ENCODE data around the gene RNF112.
A peak's percentile ranks its signal among the peaks of the same experiment; 100 is the strongest.

The RNF112 gene

DNA sequence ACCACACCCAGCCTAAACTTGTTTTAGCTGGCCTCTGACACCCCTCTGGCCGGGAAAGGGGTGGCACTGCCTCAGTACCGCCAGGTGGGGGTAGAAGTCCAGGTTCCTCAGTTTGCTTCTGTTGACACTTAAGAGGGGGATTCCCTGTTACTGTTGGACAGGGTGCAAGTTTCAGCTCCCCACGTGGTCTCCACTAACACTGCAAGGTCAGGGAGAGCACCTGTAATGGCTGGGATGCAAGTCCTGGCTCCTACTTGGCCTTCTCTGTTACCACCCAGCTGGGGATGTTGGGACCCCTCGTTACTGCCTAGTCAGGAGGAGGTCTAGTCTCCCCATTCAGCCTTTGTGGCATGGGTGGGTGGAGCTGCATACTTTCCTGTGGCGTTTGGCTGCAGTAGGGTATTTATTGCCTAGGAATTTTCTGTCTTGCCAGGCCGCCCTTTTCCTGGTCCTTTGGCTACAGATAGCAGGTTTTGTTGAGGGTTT lies 13.4 kb upstream of the RNF112 start:
- H3K4me3 ChIP-seq (ENCODE audit: low read length) = no peak overlapping the region
- no peaks in the 10 kb centered on the region for H3K27me3 ChIP-seq (replicated peaks; ENCODE audit: control insufficient read depth, insufficient read depth, low read length)
- H3K4me1 ChIP-seq (ENCODE audit: control insufficient read depth, insufficient read depth, low read length) = peaks cover 20% of the 10 kb centered on the region
- no peak for DNase-seq (ENCODE audit: low read depth)
- no peak overlapping the region for H3K9ac ChIP-seq (ENCODE audit: low read length)
- no peaks in the 10 kb centered on the region for H3K36me3 ChIP-seq (ENCODE audit: control insufficient read depth, insufficient read depth, low read length, severe bottlenecking)
- no peaks in the 10 kb centered on the region for H3K9me3 ChIP-seq (ENCODE audit: control insufficient read depth, low read length)

DNA sequence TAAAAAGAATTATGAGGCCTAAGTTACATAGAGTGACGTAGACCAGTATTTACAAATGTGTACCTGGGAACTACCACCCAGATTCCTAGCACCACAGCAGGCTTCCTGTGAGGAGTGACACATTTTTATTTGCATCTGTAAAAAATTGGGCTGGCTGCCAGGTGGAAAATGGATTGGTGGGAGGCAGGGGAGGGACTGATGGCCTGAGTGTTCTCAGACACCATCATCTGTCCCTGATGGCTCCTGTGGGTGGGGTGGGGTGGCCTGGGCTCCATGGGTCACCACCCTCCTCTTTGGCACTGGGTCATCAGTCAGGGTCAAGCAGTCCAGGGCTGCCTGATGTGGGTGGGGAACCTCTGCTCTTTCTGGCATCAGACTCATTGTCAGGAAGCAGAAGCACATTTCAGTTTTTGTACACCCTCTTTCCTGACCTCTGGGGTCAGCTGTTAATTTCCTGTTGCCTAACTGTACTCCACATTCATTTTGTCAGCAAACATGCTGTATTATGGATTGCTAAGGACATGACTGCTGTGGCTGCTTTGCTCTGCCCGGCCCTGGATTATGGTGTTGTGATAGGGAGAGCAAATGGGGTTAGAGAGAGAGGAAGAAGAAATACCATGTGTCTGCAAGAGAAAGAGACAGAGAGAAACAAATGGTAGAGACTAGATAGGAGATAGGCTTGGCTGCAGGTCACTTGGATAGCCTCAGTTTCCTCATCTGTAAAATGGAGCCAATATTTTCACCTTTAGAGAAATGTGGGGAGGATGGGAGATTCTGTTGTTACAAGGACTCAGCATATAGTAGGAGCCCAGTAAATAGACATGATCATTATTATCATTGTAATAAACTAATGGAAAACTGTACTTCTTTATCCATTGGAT lies 12.5 kb upstream of the RNF112 start:
- Histone ChIP-seq H3K4me3 (ENCODE audit: low read length) (no peak overlapping the region), H3K4me1 (ENCODE audit: control insufficient read depth, insufficient read depth, low read length) (peaks cover 20% of the 10 kb centered on the region), H3K9ac (ENCODE audit: low read length) (peak overlapping the region; percentile 26), H3K9me3 (ENCODE audit: control insufficient read depth, low read length) (no peaks in the 10 kb centered on the region), H3K27me3 (replicated peaks; ENCODE audit: control insufficient read depth, insufficient read depth, low read length) (no peaks in the 10 kb centered on the region), H3K36me3 (ENCODE audit: control insufficient read depth, insufficient read depth, low read length, severe bottlenecking) (no peaks in the 10 kb centered on the region)
- DNase-seq (ENCODE audit: low read depth) = peak; percentile 28

DNA sequence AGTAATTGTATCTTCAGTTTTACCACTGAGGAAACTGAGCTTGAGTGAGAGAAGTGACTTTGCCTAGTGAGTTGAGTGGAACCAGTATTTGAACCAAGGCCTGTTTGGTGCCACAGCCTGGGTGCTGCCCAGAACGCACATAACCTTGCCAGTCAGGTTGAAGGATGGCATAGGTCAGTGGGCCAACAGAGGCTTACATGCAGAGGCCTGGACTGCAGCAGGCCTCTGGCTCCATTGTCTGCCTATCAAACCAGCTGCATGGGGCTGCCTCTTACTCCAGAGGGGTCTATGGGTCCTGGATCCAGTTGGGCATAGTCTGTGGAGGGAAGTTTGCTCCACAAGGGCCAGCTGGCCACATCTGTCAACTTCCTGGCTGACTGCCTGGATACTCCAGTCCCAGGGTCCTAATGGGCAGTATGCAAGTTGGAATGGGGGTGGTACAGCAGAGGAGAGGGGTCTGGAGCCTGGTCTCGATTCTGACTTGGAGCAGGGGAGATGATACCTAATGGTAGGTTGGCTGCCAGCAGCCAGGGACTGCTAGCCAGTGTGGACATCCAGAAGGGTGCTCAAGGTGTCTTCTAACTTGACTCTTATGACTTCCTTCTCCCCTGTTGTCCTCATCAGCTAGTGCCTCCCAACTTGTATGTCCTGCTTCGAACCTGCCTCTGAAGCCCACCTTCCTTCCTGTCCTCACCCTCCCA lies 11.1 kb upstream of the RNF112 start:
- no peak for DNase-seq (ENCODE audit: low read depth)
- no peaks in the 10 kb centered on the region for H3K27me3 ChIP-seq (replicated peaks; ENCODE audit: control insufficient read depth, insufficient read depth, low read length)
- H3K36me3 ChIP-seq (ENCODE audit: control insufficient read depth, insufficient read depth, low read length, severe bottlenecking) = no peaks in the 10 kb centered on the region
- H3K4me3 ChIP-seq (ENCODE audit: low read length) = no peak overlapping the region
- no peak overlapping the region for H3K9ac ChIP-seq (ENCODE audit: low read length)
- peaks cover 20% of the 10 kb centered on the region for H3K4me1 ChIP-seq (ENCODE audit: control insufficient read depth, insufficient read depth, low read length)
- H3K9me3 ChIP-seq (ENCODE audit: control insufficient read depth, low read length) = no peaks in the 10 kb centered on the region

DNA sequence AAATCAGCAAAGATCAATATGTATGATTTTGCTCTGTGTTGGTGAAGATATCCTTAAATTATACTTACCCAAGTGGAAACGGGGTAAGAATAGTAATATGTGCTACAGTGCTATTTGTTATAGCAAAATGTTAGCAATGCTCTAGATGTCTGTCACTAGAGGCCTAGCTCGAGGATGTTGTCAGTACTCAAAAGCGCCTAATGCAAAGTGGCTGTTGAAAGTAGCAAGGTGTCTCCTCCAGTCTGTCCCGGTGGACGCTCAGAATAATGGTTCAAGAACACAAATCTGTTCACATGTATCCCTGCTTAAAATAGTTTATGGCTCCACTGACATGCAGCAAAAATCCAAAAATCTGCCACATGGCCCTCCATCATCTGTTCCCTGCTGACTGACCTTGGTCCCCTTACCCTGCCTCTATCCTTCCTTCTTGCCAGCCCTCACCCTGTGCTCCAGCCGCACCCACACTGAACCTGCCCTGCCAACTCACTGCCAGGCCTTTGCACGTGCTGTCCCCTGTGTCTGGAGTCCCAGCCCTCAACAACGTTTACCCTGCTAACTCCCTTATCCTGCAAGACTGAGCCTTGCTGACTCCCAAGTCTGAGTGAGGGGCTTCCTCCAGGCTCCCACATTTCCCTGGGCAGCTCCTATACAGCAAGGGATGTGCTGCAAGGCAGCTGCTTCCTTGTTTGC lies 9.6 kb upstream of the RNF112 start:
- Histone ChIP-seq H3K36me3 (ENCODE audit: control insufficient read depth, insufficient read depth, low read length, severe bottlenecking) (no peaks in the 10 kb centered on the region), H3K9me3 (ENCODE audit: control insufficient read depth, low read length) (no peaks in the 10 kb centered on the region), H3K9ac (ENCODE audit: low read length) (no peak overlapping the region), H3K4me3 (ENCODE audit: low read length) (no peak overlapping the region), H3K4me1 (ENCODE audit: control insufficient read depth, insufficient read depth, low read length) (peaks cover 20% of the 10 kb centered on the region), H3K27me3 (replicated peaks; ENCODE audit: control insufficient read depth, insufficient read depth, low read length) (no peaks in the 10 kb centered on the region)
- DNase-seq (ENCODE audit: low read depth) = no peak

DNA sequence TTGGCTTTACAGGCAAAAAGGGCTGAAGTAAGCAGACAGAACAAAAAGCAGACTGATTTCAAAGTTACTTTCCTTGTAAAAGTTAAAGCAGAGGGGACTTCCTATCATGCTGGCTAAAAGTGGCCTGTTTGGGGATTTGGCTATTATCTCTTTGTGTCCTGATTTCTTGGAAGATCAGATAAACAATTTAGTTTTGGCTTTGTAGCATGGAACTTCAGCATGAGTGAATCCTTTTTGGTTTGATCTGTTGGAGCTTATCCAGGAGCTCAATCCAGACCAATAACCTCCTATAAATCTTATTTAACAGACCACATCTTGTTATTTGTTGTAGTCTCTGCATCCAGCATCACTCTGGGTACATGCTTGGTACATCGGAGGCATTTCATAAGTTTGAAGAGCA lies 8.9 kb upstream of the RNF112 start:
- no peak for DNase-seq (ENCODE audit: low read depth)
- H3K4me3 ChIP-seq (ENCODE audit: low read length) = no peak overlapping the region
- H3K27me3 ChIP-seq (replicated peaks; ENCODE audit: control insufficient read depth, insufficient read depth, low read length) = no peaks in the 10 kb centered on the region
- no peaks in the 10 kb centered on the region for H3K36me3 ChIP-seq (ENCODE audit: control insufficient read depth, insufficient read depth, low read length, severe bottlenecking)
- peaks cover 20% of the 10 kb centered on the region for H3K4me1 ChIP-seq (ENCODE audit: control insufficient read depth, insufficient read depth, low read length)
- H3K9ac ChIP-seq (ENCODE audit: low read length) = no peak overlapping the region
- no peaks in the 10 kb centered on the region for H3K9me3 ChIP-seq (ENCODE audit: control insufficient read depth, low read length)

DNA sequence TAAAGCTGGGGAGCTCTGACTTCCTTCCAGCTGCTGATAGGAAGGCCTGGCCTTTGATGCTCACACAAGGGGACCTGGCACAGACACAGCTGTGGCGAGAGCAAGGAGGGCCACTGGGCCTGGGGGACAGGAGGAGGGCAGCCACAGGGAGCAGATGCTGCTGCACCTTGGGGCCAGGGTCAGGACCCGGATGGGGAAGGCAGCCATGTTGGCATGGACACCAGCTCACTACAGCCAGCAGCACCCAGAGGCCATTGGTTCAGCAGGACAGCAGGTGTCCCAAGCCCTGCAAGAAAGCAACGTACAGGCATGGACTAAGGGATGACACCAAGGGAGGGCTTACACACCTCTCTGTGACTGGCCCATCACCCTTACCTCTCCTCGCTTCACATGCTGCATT lies 8.0 kb upstream of the RNF112 start:
- no peak overlapping the region for H3K4me3 ChIP-seq (ENCODE audit: low read length)
- H3K4me1 ChIP-seq (ENCODE audit: control insufficient read depth, insufficient read depth, low read length) = peaks cover 18% of the 10 kb centered on the region
- H3K9me3 ChIP-seq (ENCODE audit: control insufficient read depth, low read length) = no peaks in the 10 kb centered on the region
- no peaks in the 10 kb centered on the region for H3K27me3 ChIP-seq (replicated peaks; ENCODE audit: control insufficient read depth, insufficient read depth, low read length)
- no peaks in the 10 kb centered on the region for H3K36me3 ChIP-seq (ENCODE audit: control insufficient read depth, insufficient read depth, low read length, severe bottlenecking)
- DNase-seq (ENCODE audit: low read depth) = no peak
- no peak overlapping the region for H3K9ac ChIP-seq (ENCODE audit: low read length)

DNA sequence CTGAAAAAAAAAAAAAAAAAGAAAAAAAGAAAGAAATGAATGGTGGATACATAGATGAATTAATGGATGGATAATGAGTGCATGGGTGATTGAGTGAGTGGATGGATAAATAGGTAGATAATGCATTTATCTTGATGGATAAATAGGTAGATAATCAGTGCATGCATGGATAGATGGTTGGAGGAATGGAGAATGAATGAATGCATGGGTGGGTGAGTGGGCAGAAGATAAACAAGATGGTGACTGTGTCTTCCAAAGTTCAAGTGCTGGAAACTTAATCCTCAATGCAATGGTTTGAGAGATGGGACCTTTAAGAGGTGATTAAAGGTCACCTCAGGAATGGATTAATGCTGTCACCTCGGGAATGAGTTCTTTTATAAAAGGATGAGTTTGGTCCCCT lies 6.8 kb upstream of the RNF112 start:
- no peaks in the 10 kb centered on the region for H3K9me3 ChIP-seq (ENCODE audit: control insufficient read depth, low read length)

DNA sequence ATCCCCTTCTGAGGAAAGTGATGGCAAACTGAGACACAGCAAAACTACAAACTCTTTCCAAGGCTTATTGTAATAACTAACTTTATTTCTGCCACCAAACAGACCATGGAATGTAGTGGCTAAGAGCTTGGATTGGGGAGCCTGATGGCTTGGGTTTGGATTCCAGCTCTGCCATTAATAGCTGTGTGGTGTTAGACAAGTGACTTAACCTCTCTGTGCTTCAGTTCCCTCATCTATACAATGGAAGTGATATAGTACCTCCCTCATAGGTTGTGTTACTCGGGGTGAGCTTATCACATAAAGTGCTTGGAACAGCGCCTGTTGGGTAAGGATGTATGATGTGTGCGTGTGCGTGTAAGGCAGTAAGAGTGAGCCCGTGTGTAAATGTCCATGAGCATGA lies 5.9 kb upstream of the RNF112 start:
- Histone ChIP-seq H3K9ac (ENCODE audit: low read length) (no peak overlapping the region), H3K4me3 (ENCODE audit: low read length) (no peak overlapping the region), H3K9me3 (ENCODE audit: control insufficient read depth, low read length) (no peaks in the 10 kb centered on the region), H3K36me3 (ENCODE audit: control insufficient read depth, insufficient read depth, low read length, severe bottlenecking) (no peaks in the 10 kb centered on the region), H3K4me1 (ENCODE audit: control insufficient read depth, insufficient read depth, low read length) (peaks cover 6% of the 10 kb centered on the region), H3K27me3 (replicated peaks; ENCODE audit: control insufficient read depth, insufficient read depth, low read length) (no peaks in the 10 kb centered on the region)
- no peak for DNase-seq (ENCODE audit: low read depth)

More for the DNA sequence above, 6.8 kb upstream of the RNF112 start:
- no peak overlapping the region for H3K4me3 ChIP-seq (ENCODE audit: low read length)
- peaks cover 6% of the 10 kb centered on the region for H3K4me1 ChIP-seq (ENCODE audit: control insufficient read depth, insufficient read depth, low read length)
- no peaks in the 10 kb centered on the region for H3K36me3 ChIP-seq (ENCODE audit: control insufficient read depth, insufficient read depth, low read length, severe bottlenecking)
- no peaks in the 10 kb centered on the region for H3K27me3 ChIP-seq (replicated peaks; ENCODE audit: control insufficient read depth, insufficient read depth, low read length)
- no peak for DNase-seq (ENCODE audit: low read depth)
- H3K9ac ChIP-seq (ENCODE audit: low read length) = no peak overlapping the region

DNA sequence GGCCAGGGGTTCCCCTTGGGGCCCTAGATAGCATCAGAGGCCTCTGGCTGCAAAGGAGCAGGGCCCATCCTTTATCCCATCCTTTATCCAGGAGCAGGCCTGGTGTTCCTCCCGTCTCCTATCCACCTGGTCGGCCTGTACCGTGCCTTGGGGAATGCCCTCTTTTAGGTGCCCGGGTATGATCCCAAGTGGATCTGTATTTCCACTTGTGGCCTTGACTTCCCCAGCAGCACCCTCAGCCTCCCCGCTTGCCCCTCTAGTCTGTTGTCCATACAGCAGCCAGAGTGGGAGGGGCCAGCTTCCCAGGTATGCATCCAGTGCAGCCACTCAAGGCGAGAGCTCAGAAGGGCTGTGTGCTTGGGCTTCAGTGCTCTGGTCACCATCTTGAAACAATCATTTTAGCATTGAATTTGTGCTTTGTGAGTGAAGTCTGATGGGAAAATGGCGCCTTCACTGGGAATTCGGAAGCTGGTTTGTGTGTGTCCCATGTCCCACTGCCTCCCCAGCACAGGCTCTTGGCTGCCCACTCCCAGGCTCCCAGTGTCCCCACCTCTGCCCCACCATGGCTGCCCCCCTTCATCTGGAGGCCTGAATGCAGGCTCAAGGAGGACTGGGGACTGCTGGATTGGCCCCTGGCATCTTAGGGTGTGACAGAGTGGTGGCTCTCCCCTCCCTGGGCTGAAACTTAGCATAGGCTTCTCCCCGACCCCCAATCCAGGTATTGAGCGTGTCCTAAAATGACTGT lies 3.3 kb upstream of the RNF112 start:
- no peak overlapping the region for H3K9ac ChIP-seq (ENCODE audit: low read length)
- DNase-seq (ENCODE audit: low read depth) = no peak

DNA sequence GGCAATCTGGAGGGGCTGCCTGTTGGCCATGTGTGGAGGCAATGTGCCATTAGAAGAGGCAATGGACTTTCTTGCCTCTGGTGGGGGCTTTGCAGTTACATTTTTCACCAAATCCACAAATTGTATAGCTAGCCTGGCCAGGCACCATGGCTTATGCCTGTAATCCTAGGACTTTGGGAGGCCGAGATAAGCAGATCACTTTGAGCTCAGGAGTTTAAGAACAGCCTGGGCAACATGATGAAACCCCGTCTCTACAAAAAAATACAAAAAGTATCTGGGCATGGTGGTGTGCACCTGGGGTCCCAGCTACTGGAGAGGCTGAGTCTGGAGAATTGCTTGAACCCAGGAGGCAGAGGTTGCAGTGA lies 2.7 kb upstream of the RNF112 start:
- no peak overlapping the region for H3K9ac ChIP-seq (ENCODE audit: low read length)
- no peaks in the 10 kb centered on the region for H3K4me1 ChIP-seq (ENCODE audit: control insufficient read depth, insufficient read depth, low read length)
- H3K4me3 ChIP-seq (ENCODE audit: low read length) = no peak overlapping the region
- H3K27me3 ChIP-seq (replicated peaks; ENCODE audit: control insufficient read depth, insufficient read depth, low read length) = no peaks in the 10 kb centered on the region
- no peak for DNase-seq (ENCODE audit: low read depth)
- H3K9me3 ChIP-seq (ENCODE audit: control insufficient read depth, low read length) = no peaks in the 10 kb centered on the region
- no peaks in the 10 kb centered on the region for H3K36me3 ChIP-seq (ENCODE audit: control insufficient read depth, insufficient read depth, low read length, severe bottlenecking)

More for the DNA sequence above, 3.3 kb upstream of the RNF112 start:
- no peaks in the 10 kb centered on the region for H3K27me3 ChIP-seq (replicated peaks; ENCODE audit: control insufficient read depth, insufficient read depth, low read length)
- no peak overlapping the region for H3K4me3 ChIP-seq (ENCODE audit: low read length)
- H3K36me3 ChIP-seq (ENCODE audit: control insufficient read depth, insufficient read depth, low read length, severe bottlenecking) = no peaks in the 10 kb centered on the region
- no peaks in the 10 kb centered on the region for H3K4me1 ChIP-seq (ENCODE audit: control insufficient read depth, insufficient read depth, low read length)
- H3K9me3 ChIP-seq (ENCODE audit: control insufficient read depth, low read length) = no peaks in the 10 kb centered on the region

DNA sequence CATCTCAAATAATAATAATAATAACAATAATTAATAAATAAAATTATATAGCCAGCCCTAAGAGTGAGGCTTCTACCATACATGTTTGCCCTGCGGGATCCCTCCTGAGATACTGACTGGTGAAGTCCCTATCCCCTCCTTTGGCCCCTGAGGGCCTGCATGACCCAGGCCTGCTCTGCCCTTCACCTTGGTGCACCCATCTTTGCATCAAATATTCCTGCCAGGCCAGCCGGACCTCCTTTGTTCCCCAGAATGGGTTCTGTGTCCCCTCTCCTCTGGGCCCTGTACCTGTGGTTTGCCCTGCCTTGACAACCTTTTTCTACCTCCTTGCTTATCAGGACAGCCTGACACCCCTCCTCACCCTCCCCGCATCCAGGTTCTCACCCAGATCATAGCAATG lies 2.0 kb upstream of the RNF112 start:
- Histone ChIP-seq H3K36me3 (ENCODE audit: control insufficient read depth, insufficient read depth, low read length, severe bottlenecking) (no peaks in the 10 kb centered on the region), H3K4me1 (ENCODE audit: control insufficient read depth, insufficient read depth, low read length) (no peaks in the 10 kb centered on the region), H3K9ac (ENCODE audit: low read length) (no peak overlapping the region), H3K27me3 (replicated peaks; ENCODE audit: control insufficient read depth, insufficient read depth, low read length) (no peaks in the 10 kb centered on the region), H3K9me3 (ENCODE audit: control insufficient read depth, low read length) (no peaks in the 10 kb centered on the region), H3K4me3 (ENCODE audit: low read length) (no peak overlapping the region)
- no peak for DNase-seq (ENCODE audit: low read depth)
